ENCODE data around the gene ACTG2. TPM values are rescaled to one million over a fixed set of nuclear protein-coding genes. Genes with fewer than 3 reads are reported as not detected.
A peak's percentile ranks its signal among the peaks of the same experiment; 100 is the strongest.

Gene ACTG2
- total RNA-seq, 1 donor from 2014 or later = not detected

GRCh38 chr2:73911548-73912208 lies 18.9 kb downstream of the ACTG2 start:
- no peak for DNase-seq (ENCODE audit: low read depth in 2 of 2)

GRCh38 chr2:73913414-73914054 lies 20.7 kb downstream of the ACTG2 start:
- no peak for DNase-seq (ENCODE audit: low read depth in 2 of 2)

GRCh38 chr2:73914667-73915066 lies 21.9 kb downstream of the ACTG2 start:
- DNase-seq (ENCODE audit: low read depth in 2 of 2) = no peak

- no peak for DNase-seq (ENCODE audit: low read depth in 2 of 2)
Observed at GRCh38 chr2:73915437-73915993, 22.7 kb downstream of the ACTG2 start.

GRCh38 chr2:73916666-73917065 lies 23.9 kb downstream of the ACTG2 start:
- DNase-seq (ENCODE audit: low read depth in 2 of 2) = no peak

- no peak for DNase-seq (ENCODE audit: low read depth in 2 of 2)
Observed at GRCh38 chr2:73917296-73917695, 24.5 kb downstream of the ACTG2 start.

- no peak for DNase-seq (ENCODE audit: low read depth in 2 of 2)
Observed at GRCh38 chr2:73917696-73918207, 24.9 kb downstream of the ACTG2 start.

GRCh38 chr2:73918856-73919255 lies 26.0 kb downstream of the ACTG2 start:
- no peak for DNase-seq (ENCODE audit: low read depth in 2 of 2)

GRCh38 chr2:73919596-73920228 lies 26.9 kb downstream of the ACTG2 start:
- DNase-seq (ENCODE audit: low read depth in 2 of 2) = no peak

- peak; percentile 20 to 32 for DNase-seq (ENCODE audit: low read depth in 2 of 2)
Observed at GRCh38 chr2:73920577-73921545, 28.1 kb downstream of the ACTG2 start.

- no peak for DNase-seq (ENCODE audit: low read depth in 2 of 2)
Observed at GRCh38 chr2:73921581-73921980, 28.8 kb downstream of the ACTG2 start.

- DNase-seq (ENCODE audit: low read depth in 2 of 2) = no peak
Observed at GRCh38 chr2:73922681-73923080, 29.9 kb downstream of the ACTG2 start.

- no peak for DNase-seq (ENCODE audit: low read depth in 2 of 2)
Observed at GRCh38 chr2:73925033-73925704, 32.4 kb downstream of the ACTG2 start.

GRCh38 chr2:73925853-73926492 lies 33.2 kb downstream of the ACTG2 start:
- no peak for DNase-seq (ENCODE audit: low read depth in 2 of 2)

GRCh38 chr2:73926493-73927327 lies 33.9 kb downstream of the ACTG2 start, which contains the start of gene DGUOK:
DGUOK (plus strand) TSS chr2:73926880; CDS start chr2:73926911, 31 bp downstream.
- peak; percentile 99 to 100 for DNase-seq (ENCODE audit: low read depth in 2 of 2)

- no peak for DNase-seq (ENCODE audit: low read depth in 2 of 2)
Observed at GRCh38 chr2:73927344-73927743, 34.5 kb downstream of the ACTG2 start.

GRCh38 chr2:73928963-73929347 lies 36.1 kb downstream of the ACTG2 start:
- DNase-seq (ENCODE audit: low read depth in 2 of 2) = no peak

GRCh38 chr2:73930386-73930785 lies 37.6 kb downstream of the ACTG2 start:
- no peak for DNase-seq (ENCODE audit: low read depth in 2 of 2)

Measured in lung microvascular endothelial cell (primary cell).